Measurements from ENCODE around the gene HSPG2. TPM values are rescaled to one million over a fixed set of nuclear protein-coding genes. Genes with fewer than 3 reads are reported as not detected.
"Not testable (repeated sequence)": the region's sequence is repeated elsewhere in the genome, so short reads cannot be mapped to it uniquely, and the experiment has no call there.

Gene HSPG2
- total and polyA plus RNA-seq, 2 donors = 242 to 514 TPM

- Histone ChIP-seq H3K4me1 (ENCODE audit: insufficient read depth) (peaks cover 3% of the 10 kb centered on the region), H3K27ac (ENCODE audit: low read depth) (peak overlapping the region; percentile 40), H3K4me3 (ENCODE audit: low read depth, low read length) (no peak overlapping the region), H3K36me3 (ENCODE audit: insufficient read depth) (no peaks in the 10 kb centered on the region)
- 13% methylated on average over 1 of the region's 1 CpG for WGBS
- no peak for DNase-seq (ENCODE audit: extremely low spot score)
These were observed 27.8 kb downstream of the HSPG2 start for GRCh38 chr1:21909286-21909759.

GRCh38 chr1:21907737-21908534 lies 29.2 kb downstream of the HSPG2 start:
- H3K4me3 ChIP-seq (ENCODE audit: low read depth, low read length); H3K4me1 ChIP-seq (ENCODE audit: insufficient read depth); DNase-seq (ENCODE audit: extremely low spot score); H3K27ac ChIP-seq (ENCODE audit: low read depth); H3K36me3 ChIP-seq (ENCODE audit: insufficient read depth): not testable (repeated sequence)
- WGBS = 62% methylated on average over 19 of the region's 19 CpGs

- Histone ChIP-seq H3K36me3 (ENCODE audit: insufficient read depth) (no peaks in the 10 kb centered on the region), H3K4me3 (ENCODE audit: low read depth, low read length) (no peak overlapping the region), H3K4me1 (ENCODE audit: insufficient read depth) (peaks cover 3% of the 10 kb centered on the region), H3K27ac (ENCODE audit: low read depth) (peak overlapping the region; percentile 48)
- WGBS = 82% methylated on average over 9 of the region's 9 CpGs
- DNase-seq (ENCODE audit: extremely low spot score) = no peak
These were observed 30.1 kb downstream of the HSPG2 start for GRCh38 chr1:21907079-21907418.

- DNase-seq (ENCODE audit: extremely low spot score) = no peak
- WGBS = 59% methylated on average over 21 of the region's 21 CpGs
- peak overlapping the region; percentile 48 for H3K27ac ChIP-seq (ENCODE audit: low read depth)
- no peak overlapping the region for H3K4me3 ChIP-seq (ENCODE audit: low read depth, low read length)
- peaks cover under 1% of the 10 kb centered on the region for H3K4me1 ChIP-seq (ENCODE audit: insufficient read depth)
- no peaks in the 10 kb centered on the region for H3K36me3 ChIP-seq (ENCODE audit: insufficient read depth)
These were observed 30.7 kb downstream of the HSPG2 start for GRCh38 chr1:21906173-21907078.

GRCh38 chr1:21904704-21905520 lies 32.2 kb downstream of the HSPG2 start:
- 67% methylated on average over 22 of the region's 22 CpGs for WGBS
- Histone ChIP-seq H3K36me3 (ENCODE audit: insufficient read depth) (no peaks in the 10 kb centered on the region), H3K4me1 (ENCODE audit: insufficient read depth) (no peaks in the 10 kb centered on the region), H3K4me3 (ENCODE audit: low read depth, low read length) (no peak overlapping the region), H3K27ac (ENCODE audit: low read depth) (peak overlapping the region; percentile 63)
- no peak for DNase-seq (ENCODE audit: extremely low spot score)

- no peak overlapping the region for H3K4me3 ChIP-seq (ENCODE audit: low read depth, low read length)
- no peaks in the 10 kb centered on the region for H3K36me3 ChIP-seq (ENCODE audit: insufficient read depth)
- DNase-seq (ENCODE audit: extremely low spot score) = no peak
- WGBS = 70% methylated on average over 6 of the region's 6 CpGs
- H3K4me1 ChIP-seq (ENCODE audit: insufficient read depth) = no peaks in the 10 kb centered on the region
- peak overlapping the region; percentile 63 for H3K27ac ChIP-seq (ENCODE audit: low read depth)
These were observed 32.7 kb downstream of the HSPG2 start for GRCh38 chr1:21904454-21904703.

GRCh38 chr1:21903638-21904453 lies 33.3 kb downstream of the HSPG2 start:
- Histone ChIP-seq H3K4me3 (ENCODE audit: low read depth, low read length) (no peak overlapping the region), H3K36me3 (ENCODE audit: insufficient read depth) (no peaks in the 10 kb centered on the region), H3K27ac (ENCODE audit: low read depth) (no peak overlapping the region), H3K4me1 (ENCODE audit: insufficient read depth) (no peaks in the 10 kb centered on the region)
- no peak for DNase-seq (ENCODE audit: extremely low spot score)
- 67% methylated on average over 26 of the region's 26 CpGs for WGBS

- no peaks in the 10 kb centered on the region for H3K4me1 ChIP-seq (ENCODE audit: insufficient read depth)
- no peak overlapping the region for H3K4me3 ChIP-seq (ENCODE audit: low read depth, low read length)
- no peak for DNase-seq (ENCODE audit: extremely low spot score)
- H3K27ac ChIP-seq (ENCODE audit: low read depth) = peak overlapping the region; percentile 31
- H3K36me3 ChIP-seq (ENCODE audit: insufficient read depth) = no peaks in the 10 kb centered on the region
- 47% methylated on average over 20 of the region's 20 CpGs for WGBS
These were observed 34.8 kb downstream of the HSPG2 start for GRCh38 chr1:21902026-21903012.

- H3K4me3 ChIP-seq (ENCODE audit: low read depth, low read length) = no peak overlapping the region
- WGBS = 33% methylated on average over 5 of the region's 5 CpGs
- H3K36me3 ChIP-seq (ENCODE audit: insufficient read depth) = no peaks in the 10 kb centered on the region
- H3K27ac ChIP-seq (ENCODE audit: low read depth) = peak overlapping the region; percentile 31
- no peaks in the 10 kb centered on the region for H3K4me1 ChIP-seq (ENCODE audit: insufficient read depth)
- no peak for DNase-seq (ENCODE audit: extremely low spot score)
These were observed 35.6 kb downstream of the HSPG2 start for GRCh38 chr1:21901473-21901847.

GRCh38 chr1:21900766-21901472 lies 36.2 kb downstream of the HSPG2 start:
- H3K4me1 ChIP-seq (ENCODE audit: insufficient read depth) = no peaks in the 10 kb centered on the region
- WGBS = 60% methylated on average over 13 of the region's 13 CpGs
- H3K4me3 ChIP-seq (ENCODE audit: low read depth, low read length) = no peak overlapping the region
- DNase-seq (ENCODE audit: extremely low spot score) = no peak
- no peak overlapping the region for H3K27ac ChIP-seq (ENCODE audit: low read depth)
- H3K36me3 ChIP-seq (ENCODE audit: insufficient read depth) = no peaks in the 10 kb centered on the region

GRCh38 chr1:21899987-21900386 lies 37.1 kb downstream of the HSPG2 start:
- 33% methylated on average over 8 of the region's 8 CpGs for WGBS
- Histone ChIP-seq H3K36me3 (ENCODE audit: insufficient read depth) (no peaks in the 10 kb centered on the region), H3K27ac (ENCODE audit: low read depth) (no peak overlapping the region), H3K4me3 (ENCODE audit: low read depth, low read length) (no peak overlapping the region), H3K4me1 (ENCODE audit: insufficient read depth) (no peaks in the 10 kb centered on the region)
- no peak for DNase-seq (ENCODE audit: extremely low spot score)
